Peyer's patch (tissue), 4 donors: ENCODE measurements around the gene ZNF280D.

ENCODE experiments used
- POLR2A ChIP-seq, 2 donors: fragments of 450-650 bp; IDR thresholded peaks; one replicate each; pipeline ENCODE4 v1.5.1; 2017; ENCODE audit warnings: antibody characterized with exemption in 2 of 2, mild to moderate bottlenecking in 2 of 2, moderate library complexity in 2 of 2
- TF ChIP-seq, protein P1 (sequence below), 6 experiments: fragments of 450-650 bp in 4 of 6; fragments of 200-600 bp in 2 of 6; sonication (generic) in 1 of 6; IDR thresholded peaks; one replicate each; pipeline ENCODE4 v1.5.1; 2017 to 2019; ENCODE audit warnings: antibody characterized with exemption in 6 of 6, mild to moderate bottlenecking in 3 of 6, moderate library complexity in 1 of 6

DNA sequence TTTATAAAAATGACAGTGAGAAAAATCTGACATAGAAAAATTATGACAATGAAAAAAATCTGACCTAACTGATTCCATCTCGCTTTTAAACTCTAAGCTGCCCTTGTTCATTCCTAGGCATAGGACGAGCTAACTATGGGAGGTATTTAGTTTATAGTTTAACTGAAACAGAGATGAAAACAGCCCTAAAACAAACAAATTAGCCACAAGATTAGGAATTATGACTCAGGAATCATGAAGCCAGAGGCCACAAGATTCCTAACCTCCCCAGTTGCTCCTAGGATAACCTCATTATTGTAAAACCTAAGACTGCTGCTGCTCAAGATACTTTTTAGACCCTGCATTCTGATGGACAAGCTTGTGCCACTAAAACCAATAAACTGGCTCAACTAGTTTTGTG lies 145.6 kb downstream of the ZNF280D start:
- TF ChIP-seq, protein P1, sequence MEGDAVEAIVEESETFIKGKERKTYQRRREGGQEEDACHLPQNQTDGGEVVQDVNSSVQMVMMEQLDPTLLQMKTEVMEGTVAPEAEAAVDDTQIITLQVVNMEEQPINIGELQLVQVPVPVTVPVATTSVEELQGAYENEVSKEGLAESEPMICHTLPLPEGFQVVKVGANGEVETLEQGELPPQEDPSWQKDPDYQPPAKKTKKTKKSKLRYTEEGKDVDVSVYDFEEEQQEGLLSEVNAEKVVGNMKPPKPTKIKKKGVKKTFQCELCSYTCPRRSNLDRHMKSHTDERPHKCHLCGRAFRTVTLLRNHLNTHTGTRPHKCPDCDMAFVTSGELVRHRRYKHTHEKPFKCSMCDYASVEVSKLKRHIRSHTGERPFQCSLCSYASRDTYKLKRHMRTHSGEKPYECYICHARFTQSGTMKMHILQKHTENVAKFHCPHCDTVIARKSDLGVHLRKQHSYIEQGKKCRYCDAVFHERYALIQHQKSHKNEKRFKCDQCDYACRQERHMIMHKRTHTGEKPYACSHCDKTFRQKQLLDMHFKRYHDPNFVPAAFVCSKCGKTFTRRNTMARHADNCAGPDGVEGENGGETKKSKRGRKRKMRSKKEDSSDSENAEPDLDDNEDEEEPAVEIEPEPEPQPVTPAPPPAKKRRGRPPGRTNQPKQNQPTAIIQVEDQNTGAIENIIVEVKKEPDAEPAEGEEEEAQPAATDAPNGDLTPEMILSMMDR (IDR thresholded peaks at IDR 0.05) = no peak
- TF ChIP-seq POLR2A (IDR thresholded peaks at IDR 0.05) = no peak
